HG03097 (cell line): ENCODE results near the gene CD52.

Experiments
- ATAC-seq: cut with Tn5 transposase; IDR thresholded peaks from one replicate; pipeline ENCODE4 v1.9.1; 2021; ENCODE audit not compliant: unreplicated experiment, low FRiP score

CD52 gene

DNA sequence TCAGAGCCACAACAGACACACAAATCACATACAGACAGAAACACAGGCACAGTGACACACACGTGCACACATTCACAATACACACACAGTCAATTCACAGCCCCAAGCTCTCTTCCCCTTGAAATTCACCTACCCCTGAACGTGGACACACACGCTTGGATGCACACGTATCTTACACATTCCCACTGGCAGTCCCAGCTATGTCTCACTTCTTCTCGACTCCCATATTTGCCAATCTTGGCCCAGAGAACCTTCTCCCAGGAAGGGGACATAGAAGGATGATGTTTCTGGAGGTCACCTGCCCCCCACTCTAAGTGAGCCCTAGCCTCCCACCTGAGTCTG, 34.6 kb downstream of the CD52 start:
- no peak for ATAC-seq

DNA sequence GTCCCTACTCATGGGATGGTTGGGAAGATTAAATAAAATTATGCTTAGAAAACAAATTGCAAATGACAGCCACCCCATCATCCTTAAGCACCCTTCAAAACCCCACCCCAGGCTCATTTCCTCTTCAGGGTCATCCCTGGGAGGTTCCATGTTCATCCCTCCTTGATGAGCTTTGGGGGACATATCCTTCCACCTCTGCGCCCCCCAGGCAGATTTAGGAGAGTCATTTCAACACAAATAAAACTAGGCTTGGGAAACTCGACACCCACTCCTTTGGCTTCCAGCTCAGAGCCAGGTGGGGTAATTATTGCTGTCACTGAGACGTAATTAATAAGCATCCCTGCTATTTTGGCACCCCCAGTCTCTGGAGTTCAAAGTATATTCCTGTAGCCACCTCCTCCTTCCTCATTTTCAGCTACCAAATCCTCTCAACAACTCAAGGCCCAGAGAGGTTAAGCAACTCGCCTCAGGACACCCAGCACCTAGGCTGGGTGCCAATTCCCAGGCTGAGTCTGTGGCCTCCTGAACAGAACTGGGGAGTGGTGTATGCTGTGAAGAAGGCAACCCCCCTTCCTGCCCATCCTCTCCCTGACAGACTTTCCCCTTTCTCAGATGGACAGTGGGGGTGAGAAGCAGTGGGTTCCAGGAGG, 35.6 kb downstream of the CD52 start:
- ATAC-seq = no peak

- no peak for ATAC-seq
These were observed 36.4 kb downstream of the CD52 start, which contains the start of gene CRYBG2 for GRCh38 chr1:26353976-26354820. CRYBG2 (minus strand) TSS chr1:26354130; CDS start chr1:26346657, 7,473 bp downstream.

DNA sequence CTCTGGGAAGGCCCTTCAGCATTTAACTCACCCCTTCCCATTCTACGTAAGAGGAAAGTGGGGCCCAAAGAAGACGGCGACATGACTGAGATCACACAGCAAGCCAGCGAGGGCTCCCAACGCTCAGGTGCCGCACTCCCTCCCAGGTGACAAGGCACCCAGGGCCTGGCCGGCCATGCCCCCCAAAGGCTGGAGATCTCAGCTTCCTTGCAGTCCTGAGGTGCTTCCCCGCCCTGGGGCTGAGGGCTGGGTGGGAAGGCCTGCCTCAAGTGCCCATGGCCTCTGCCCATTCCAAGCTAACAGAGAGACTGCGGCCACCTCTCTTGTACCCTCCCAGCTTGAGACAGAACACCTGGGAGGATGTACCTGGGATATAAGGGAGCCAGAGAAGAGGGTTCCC, 37.2 kb downstream of the CD52 start:
- no peak for ATAC-seq

DNA sequence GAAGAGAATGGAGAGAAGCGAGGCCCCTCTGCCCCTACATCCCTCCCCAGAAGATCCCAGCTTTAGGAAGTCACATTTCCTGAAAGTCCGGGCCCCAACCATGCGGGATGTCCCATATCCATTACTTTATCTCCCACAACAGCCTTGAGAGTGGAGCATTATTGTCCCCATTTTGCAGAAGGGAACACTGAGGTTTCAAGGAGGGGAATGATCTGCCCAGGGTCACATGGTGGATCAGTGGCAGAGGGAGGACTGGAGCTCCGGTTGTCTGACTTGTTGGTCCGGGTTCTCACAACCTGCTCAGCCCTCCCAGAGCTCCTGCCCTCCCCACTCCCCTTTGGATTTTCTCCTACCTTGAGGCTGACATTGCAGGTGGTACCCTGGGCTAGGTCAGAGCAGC, 38.3 kb downstream of the CD52 start:
- no peak for ATAC-seq

DNA sequence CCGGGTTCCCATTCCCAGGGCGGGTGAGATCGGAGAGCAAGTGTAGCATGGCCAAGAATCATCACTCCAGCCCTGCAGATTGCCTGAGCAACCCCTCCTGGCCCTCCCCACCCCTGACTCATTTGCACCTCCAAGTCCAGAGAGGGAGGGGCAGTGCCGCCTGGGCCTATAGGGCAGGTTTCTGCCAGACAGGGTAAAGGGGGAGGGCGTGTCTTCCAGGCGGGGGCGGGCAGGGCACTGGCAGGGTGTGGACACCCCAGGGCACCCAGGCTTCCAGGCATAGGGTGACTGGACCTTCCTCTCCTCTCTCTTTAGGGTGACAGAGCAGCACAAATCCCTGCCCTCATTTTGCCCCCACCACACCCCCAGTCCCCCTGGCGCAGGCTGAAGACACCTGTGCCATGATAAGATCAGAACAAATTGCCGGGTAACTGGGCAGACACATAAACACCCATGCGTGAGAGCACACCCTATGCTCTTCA, 39.4 kb downstream of the CD52 start:
- no peak for ATAC-seq

- no peak for ATAC-seq
These were observed 40.9 kb downstream of the CD52 start for GRCh38 chr1:26358411-26359384.

DNA sequence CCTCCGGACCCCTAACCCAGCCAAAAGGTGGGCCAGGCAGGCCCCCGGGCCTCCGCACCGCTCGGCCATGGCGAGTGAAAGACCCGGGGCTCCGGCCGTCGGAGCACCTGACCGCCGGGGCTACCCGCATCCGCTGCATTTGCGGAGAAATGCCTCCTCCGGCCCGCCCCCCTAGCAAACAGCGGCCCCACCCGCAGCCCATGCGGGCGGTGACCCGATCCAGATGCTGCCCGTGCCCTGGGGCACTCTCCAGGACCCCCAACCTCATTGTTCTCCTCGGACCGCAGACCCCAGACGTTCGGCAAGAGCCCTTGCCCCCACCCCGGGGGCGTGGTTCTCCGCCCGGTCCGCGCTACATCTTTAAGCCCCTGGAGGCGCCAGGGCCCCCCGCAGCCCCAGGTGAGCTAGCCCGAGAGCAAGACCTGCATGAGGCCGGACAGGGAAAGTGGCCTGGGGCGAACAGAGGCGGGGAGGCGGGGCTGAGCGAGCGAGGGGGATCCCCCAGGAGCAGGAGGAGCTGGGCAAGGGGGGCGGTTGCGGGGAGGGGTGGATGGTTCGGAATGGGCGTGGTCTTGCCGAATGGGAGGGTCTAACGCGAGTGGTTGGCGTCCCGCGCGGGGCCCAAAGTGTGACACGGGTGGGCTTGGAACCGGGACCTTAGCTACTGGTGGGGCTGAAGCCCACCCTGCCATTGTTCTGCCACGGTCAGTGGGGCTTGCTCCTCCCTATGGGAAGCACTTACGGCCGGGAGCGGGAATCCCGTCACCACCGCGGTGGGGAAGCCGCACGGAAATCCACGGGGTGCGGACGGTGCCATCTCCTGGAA, 42.4 kb downstream of the CD52 start:
- no peak for ATAC-seq

GRCh38 chr1:26360807-26361604, 43.2 kb downstream of the CD52 start:
- no peak for ATAC-seq

DNA sequence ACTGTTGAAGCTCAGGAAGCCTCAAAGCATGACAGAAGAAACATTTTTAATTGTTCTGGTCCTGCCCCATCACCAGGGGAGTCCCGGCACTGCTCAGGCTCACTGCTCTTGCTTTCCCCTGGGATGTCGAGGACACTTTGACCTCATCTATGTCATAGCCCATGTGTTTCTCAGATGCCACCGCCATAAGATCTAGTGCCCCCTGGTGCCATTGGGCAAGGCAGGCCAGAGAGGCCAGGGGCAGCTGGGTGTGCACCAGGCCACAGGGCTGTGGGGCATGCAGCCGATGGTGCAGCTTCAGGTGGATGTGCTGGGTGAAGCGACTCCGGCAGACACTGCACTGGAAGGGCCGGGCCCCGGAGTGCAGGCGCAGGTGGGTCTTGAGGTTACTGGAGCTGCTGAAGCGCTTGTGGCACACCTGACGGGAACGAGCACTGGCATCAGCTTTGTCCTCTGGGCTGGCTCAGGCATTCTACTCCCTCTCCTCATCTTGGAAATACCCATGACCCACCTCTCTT, 43.9 kb downstream of the CD52 start:
- ATAC-seq = no peak

- ATAC-seq = no peak
These were observed 44.6 kb downstream of the CD52 start for GRCh38 chr1:26362331-26362730.

- ATAC-seq = no peak
These were observed 46.0 kb downstream of the CD52 start for GRCh38 chr1:26363549-26364448.

DNA sequence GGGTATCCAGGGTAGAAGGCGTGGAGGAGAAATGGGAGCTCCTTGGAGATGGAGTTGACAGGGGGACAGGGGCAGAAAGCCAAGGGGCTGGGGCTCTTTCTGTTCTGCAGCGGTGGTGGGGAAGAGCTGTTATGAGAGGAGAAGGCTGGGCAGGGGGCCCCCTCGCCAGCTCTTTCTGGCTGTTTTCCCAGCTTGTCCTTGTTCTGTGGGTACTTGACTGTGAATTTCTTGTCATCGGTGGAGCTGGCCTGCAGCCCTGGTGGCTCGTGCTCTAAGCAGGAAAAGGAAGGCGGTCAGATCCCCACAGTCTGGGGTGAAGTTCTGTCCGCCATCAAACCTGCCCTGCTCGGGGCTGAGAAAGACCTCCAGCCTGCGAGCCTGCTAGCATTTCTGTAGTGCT, 47.2 kb downstream of the CD52 start:
- ATAC-seq = no peak

- ATAC-seq = no peak
These were observed 49.7 kb downstream of the CD52 start for GRCh38 chr1:26367441-26367840.

- no peak for ATAC-seq
These were observed 50.2 kb downstream of the CD52 start for GRCh38 chr1:26368006-26368405.

GRCh38 chr1:26368486-26368885, 50.7 kb downstream of the CD52 start:
- ATAC-seq = no peak
